Skeletal muscle tissue (tissue), 4 donors: Measurements from ENCODE around the gene NUP205. TPM values are rescaled to one million over a fixed set of nuclear protein-coding genes. Genes with fewer than 3 reads are reported as not detected.
A peak's percentile ranks its signal among the peaks of the same experiment; 100 is the strongest.

Experiments
- H3K27ac ChIP-seq: one replicate; pipeline ENCODE4 v1.7.0; 2013; ENCODE audit warnings: mild to moderate bottlenecking, low read depth, low read length, inconsistent platforms
- H3K27me3 ChIP-seq, 3 donors: one replicate each; pipeline ENCODE4 v1.7.0; 2013; ENCODE audit warnings: low read length in 3 of 3; ENCODE audit not compliant: control insufficient read depth in 3 of 3, insufficient read depth in 3 of 3
- H3K36me3 ChIP-seq, 3 donors: one replicate each; pipeline ENCODE4 v1.7.0; 2013; ENCODE audit warnings: low read length in 3 of 3; ENCODE audit not compliant: control insufficient read depth in 3 of 3, insufficient read depth in 3 of 3
- H3K4me1 ChIP-seq, 3 donors: one replicate each; pipeline ENCODE4 v1.7.0; 2013; ENCODE audit warnings: low read length in 3 of 3, mild to moderate bottlenecking in 3 of 3; ENCODE audit not compliant: control insufficient read depth in 3 of 3, insufficient read depth in 3 of 3
- H3K4me3 ChIP-seq, 3 donors: one replicate each; pipeline ENCODE4 v1.7.0; 2013; ENCODE audit warnings: low read length in 3 of 3
- H3K9ac ChIP-seq, 3 donors: one replicate each; pipeline ENCODE4 v1.7.0; 2013; ENCODE audit warnings: low read length in 3 of 3, mild to moderate bottlenecking in 3 of 3, moderate library complexity in 2 of 3, low read depth in 1 of 3
- H3K9me3 ChIP-seq, 3 donors: one replicate each; pipeline ENCODE4 v1.7.0; 2013; ENCODE audit warnings: low read length in 3 of 3; ENCODE audit not compliant: control insufficient read depth in 3 of 3
- total RNA-seq: library from RNA; depleted of rRNA; stranded (reverse); fragments of >200 nt; gene quantifications from one replicate; pipeline ENCODE4 v1.2.3, GENCODE V29; 2014
- donor health status: Osteomylitis.

Gene NUP205, protein sequence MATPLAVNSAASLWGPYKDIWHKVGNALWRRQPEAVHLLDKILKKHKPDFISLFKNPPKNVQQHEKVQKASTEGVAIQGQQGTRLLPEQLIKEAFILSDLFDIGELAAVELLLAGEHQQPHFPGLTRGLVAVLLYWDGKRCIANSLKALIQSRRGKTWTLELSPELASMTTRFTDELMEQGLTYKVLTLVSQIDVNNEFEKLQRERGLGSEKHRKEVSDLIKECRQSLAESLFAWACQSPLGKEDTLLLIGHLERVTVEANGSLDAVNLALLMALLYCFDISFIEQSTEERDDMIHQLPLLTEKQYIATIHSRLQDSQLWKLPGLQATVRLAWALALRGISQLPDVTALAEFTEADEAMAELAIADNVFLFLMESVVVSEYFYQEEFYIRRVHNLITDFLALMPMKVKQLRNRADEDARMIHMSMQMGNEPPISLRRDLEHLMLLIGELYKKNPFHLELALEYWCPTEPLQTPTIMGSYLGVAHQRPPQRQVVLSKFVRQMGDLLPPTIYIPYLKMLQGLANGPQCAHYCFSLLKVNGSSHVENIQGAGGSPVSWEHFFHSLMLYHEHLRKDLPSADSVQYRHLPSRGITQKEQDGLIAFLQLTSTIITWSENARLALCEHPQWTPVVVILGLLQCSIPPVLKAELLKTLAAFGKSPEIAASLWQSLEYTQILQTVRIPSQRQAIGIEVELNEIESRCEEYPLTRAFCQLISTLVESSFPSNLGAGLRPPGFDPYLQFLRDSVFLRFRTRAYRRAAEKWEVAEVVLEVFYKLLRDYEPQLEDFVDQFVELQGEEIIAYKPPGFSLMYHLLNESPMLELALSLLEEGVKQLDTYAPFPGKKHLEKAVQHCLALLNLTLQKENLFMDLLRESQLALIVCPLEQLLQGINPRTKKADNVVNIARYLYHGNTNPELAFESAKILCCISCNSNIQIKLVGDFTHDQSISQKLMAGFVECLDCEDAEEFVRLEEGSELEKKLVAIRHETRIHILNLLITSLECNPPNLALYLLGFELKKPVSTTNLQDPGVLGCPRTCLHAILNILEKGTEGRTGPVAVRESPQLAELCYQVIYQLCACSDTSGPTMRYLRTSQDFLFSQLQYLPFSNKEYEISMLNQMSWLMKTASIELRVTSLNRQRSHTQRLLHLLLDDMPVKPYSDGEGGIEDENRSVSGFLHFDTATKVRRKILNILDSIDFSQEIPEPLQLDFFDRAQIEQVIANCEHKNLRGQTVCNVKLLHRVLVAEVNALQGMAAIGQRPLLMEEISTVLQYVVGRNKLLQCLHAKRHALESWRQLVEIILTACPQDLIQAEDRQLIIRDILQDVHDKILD (N-terminal part only)
- 39.1 TPM for total RNA-seq

DNA sequence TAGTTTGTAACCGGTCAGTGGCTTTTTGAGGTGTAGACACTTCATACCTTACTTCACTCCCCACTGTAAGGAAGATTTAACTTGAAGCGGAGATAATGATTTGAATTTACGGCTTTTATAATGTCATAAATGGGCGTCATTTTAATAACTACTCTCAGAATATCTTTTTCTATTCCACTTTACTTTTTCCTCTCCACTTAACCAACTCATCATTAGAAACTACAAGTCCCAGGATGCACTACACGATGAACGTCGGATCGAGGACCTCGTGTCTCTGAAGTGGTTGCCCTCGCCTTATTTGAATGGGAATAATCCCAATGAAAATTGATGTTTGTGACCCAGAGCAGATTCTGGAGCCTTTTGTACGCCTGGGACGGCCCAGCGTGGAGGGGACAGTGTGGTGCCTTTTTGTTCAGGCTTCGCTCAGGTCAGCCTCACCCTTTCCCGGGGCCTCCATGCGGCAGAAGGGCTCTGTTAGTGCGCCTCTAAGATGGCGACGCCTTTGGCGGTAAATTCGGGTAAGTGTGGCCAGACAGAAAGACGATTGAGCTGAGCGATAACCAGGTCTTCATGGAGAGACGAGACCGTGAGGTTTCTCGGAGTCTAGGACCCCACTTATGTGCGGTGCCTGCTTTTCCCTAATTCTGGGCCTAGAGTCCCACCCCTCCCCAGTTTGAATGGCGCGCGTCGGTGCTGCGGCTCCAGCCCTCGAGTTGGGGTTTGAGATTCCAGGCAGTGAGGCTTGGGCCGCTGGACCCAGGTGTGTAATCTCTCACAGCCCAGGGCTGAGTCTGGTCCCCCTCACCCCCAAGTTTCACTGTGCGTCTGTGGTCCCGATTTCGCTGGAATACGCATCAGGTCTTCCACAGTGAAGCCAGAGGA, at the start of gene NUP205:
Gene NUP205 (plus strand): TSS at position 463 of the 882 bp plus-strand sequence. CDS start 28 bp downstream, at position 491.
- peaks cover 5 to 19% (median 7%) of the 10 kb centered on the region in 3 donors for H3K4me1 ChIP-seq
- peak within 1 kb of the TSS; percentile 94 to 99 (median 95) for H3K9ac ChIP-seq
- H3K36me3 ChIP-seq = peaks cover 0 to 4% (median 0%) of the 10 kb centered on the region in 3 donors
- peak within 1 kb of the TSS; percentile 93 to 99 (median 97) for H3K4me3 ChIP-seq
- H3K27me3 ChIP-seq = no peaks in the 10 kb centered on the region
- no peaks in the 10 kb centered on the region for H3K9me3 ChIP-seq
- peak within 1 kb of the TSS; percentile 97 for H3K27ac ChIP-seq

DNA sequence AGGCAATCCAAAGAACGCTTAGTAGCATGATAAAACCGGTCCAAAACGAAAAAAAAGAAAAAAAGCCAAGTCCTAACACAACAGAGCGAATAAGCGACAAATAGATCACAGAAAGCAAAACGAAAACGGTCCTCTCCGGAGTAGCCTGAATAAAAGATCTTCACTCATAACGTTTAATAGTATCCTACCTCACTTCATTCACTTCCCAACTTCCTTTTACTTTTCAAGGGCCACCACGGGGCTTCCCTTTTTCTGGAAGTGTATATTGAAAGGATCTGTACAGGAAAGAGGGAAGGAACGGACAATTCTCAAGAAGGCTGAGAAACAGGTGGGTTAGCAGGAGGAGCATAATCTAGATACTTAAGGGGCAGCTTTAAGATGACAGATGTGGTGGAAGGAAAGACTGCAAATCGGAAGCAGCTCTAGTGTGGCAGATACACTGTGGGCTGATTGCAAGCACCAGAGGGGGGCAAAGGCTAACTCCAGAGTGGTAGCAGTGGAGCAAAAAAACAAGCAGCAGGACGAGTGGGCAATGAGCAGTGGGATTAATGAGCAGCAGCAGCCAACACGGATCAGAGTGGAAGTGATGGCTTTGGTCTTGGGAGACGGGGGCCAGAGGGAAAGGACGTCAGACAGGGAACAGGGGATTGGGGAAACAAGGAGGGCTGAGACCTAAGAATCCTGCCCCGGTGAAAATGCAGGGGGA, 48.7 kb upstream of the NUP205 start:
- H3K27me3 ChIP-seq = no peaks in the 10 kb centered on the region
- peak overlapping the region; percentile 89 to 99 (median 97) for H3K4me3 ChIP-seq
- H3K9ac ChIP-seq = peak overlapping the region; percentile 96 to 99 (median 99)
- H3K9me3 ChIP-seq = no peaks in the 10 kb centered on the region
- peak overlapping the region; percentile 95 for H3K27ac ChIP-seq
- H3K4me1 ChIP-seq = peaks cover 11 to 25% (median 14%) of the 10 kb centered on the region in 3 donors
- no peaks in the 10 kb centered on the region for H3K36me3 ChIP-seq

DNA sequence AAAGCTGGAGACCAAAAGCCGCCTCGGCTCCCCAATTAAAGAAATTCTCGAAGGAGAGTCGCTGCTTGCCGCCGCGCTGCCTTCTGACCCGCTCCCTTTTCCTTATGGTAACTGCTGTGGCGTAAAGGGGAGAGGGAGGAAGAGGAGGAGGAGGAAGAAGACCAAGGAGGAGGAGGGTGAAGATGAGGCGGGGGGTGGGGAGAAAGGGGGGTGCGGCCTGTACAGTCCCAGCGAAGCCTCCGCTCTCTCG, 48.2 kb upstream of the NUP205 start:
- Histone ChIP-seq H3K4me1 (peaks cover 11 to 25% (median 14%) of the 10 kb centered on the region in 3 donors), H3K27me3 (no peaks in the 10 kb centered on the region), H3K4me3 (peak overlapping the region; percentile 89 to 99 (median 97)), H3K27ac (peak overlapping the region; percentile 95), H3K9ac (peak overlapping the region; percentile 96 to 99 (median 99)), H3K9me3 (no peaks in the 10 kb centered on the region), H3K36me3 (no peaks in the 10 kb centered on the region)

DNA sequence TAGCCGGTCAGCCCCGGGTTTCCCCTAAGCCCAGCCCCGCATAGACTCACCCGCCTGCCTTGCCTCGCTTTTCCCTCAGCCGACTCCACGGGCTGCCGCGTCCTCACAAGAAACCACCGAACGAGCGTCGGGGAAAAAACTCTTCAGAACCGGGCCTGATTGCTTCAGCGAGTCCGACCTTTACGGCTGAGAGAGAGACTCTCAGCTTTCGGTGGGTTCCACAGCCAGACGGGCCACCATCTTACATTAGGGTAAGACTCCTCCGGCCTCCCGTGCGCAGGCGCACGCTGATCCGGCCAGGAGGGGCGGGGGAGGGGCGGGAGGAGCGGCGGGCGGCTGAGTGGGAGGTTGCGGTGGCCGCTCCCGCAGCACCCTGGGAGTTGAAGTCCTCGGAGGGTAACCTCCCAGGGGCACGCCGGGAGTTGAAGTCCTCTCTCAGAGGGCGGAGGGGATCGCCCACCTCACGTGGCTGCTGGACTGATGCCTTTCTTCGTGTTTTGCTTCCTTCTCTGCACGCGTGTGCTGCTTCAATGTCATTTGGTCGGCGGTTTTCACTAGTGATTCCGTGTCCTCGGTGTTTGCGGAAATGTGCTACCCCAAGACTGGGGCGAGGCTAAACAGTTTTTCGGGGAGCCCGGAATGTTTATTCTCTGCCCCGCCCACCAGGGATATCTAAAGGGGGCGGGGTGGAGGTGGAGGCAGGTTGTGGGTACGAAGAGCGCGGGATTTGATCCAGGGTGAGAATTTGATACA, 47.7 kb upstream of the NUP205 start, which contains the start of gene CNOT4:
Gene CNOT4 (minus strand): TSS at position 264 of the 753 bp plus-strand sequence. CDS start 71,771 bp downstream, outside the sequence.
- H3K27me3 ChIP-seq = no peaks in the 10 kb centered on the region
- peak within 1 kb of the TSS; percentile 95 for H3K27ac ChIP-seq
- peak within 1 kb of the TSS; percentile 96 to 99 (median 99) for H3K9ac ChIP-seq
- H3K36me3 ChIP-seq = no peaks in the 10 kb centered on the region
- H3K4me1 ChIP-seq = peaks cover 11 to 25% (median 14%) of the 10 kb centered on the region in 3 donors
- H3K9me3 ChIP-seq = no peaks in the 10 kb centered on the region
- H3K4me3 ChIP-seq = peak within 1 kb of the TSS; percentile 96 to 99 (median 97)

DNA sequence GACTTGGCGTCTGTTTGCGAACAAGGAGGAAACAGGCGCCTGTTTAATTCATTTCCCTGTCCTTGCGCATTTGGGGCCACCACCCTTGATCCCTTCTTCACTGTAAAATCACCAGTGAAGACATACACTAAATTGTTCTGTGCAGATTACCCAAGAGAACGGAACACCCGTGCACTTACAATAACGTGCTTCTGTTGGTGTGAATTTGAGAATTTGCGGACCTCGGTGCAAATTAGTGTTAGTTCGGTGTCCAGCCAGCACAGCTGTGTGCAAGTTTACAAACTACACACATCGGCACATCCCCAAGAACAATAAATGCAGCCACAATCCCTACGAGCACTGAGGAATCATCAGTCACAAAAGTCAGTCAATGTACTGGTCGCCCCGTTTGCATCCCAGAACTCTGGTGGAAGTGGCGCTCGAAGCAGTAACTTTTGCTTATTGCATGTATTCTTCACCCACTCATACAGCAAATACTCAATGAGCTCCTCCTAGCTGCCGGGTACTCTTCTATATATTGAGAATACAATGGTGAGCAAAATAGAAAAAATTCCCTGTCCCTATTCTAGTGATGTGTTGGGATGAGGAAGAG, 47.0 kb upstream of the NUP205 start:
- Histone ChIP-seq H3K27ac (peak overlapping the region; percentile 43), H3K36me3 (no peaks in the 10 kb centered on the region), H3K4me1 (peaks cover 11 to 25% (median 14%) of the 10 kb centered on the region in 3 donors), H3K27me3 (no peaks in the 10 kb centered on the region), H3K4me3 (peak overlapping the region; percentile 96 to 97 (median 97)), H3K9me3 (no peaks in the 10 kb centered on the region), H3K9ac (peak overlapping the region; percentile 83 to 96 (median 83))

DNA sequence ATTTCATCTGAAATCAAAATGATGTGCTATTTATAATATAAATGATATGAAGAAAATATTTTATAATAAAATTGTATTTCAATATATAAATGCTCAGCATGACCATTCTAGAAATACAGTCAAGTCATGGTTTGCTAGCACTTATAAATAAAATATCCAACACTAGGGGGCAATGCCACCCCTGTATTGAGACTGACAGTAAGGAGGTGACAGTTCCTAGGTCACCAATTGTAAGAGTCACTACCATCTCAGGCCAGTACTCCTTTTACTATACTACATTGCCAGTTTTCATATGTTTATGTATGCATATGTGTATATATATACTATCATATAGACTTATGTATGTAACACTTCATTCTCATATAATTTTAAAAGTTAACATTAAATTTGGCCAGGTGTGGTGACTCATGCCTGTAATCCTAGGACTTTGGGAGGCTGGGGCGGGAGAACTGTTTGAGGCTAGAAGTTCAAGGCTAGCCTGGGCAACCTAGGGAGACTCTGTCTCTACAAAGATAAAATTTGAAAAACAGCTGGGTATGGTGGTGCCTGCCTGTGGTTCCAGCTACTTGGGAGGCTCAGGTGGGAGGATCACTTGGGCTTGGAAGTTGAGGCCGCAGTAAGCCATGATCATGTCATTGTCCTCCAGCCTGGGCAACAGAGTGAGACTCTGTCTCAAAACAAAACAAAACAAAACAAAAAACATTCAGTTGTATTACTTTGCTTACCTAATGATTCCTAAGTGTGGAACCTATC, 45.4 kb upstream of the NUP205 start:
- no peak overlapping the region for H3K4me3 ChIP-seq
- H3K9me3 ChIP-seq = no peaks in the 10 kb centered on the region
- peaks cover 11 to 21% (median 14%) of the 10 kb centered on the region in 3 donors for H3K4me1 ChIP-seq
- no peak overlapping the region for H3K27ac ChIP-seq
- H3K27me3 ChIP-seq = no peaks in the 10 kb centered on the region
- no peak overlapping the region for H3K9ac ChIP-seq
- H3K36me3 ChIP-seq = no peaks in the 10 kb centered on the region

DNA sequence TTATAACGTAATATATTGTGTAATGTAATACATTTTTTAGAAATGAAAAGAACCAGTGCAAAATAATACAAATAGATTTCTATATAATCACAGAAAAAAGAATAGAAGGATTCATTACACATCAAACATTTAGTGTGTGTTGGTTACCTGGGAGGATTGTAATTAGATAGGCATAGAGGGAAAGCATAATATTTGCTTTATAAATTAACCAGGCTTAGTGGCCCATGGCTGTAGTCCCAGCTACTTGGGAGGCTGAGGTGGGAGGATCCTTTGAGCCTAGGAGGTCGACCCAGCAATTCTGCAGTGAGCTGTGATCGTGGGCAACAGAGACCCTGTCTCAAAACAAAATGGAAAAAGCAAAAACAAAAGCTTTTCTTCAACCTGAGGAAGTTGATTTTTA, 42.9 kb upstream of the NUP205 start:
- Histone ChIP-seq H3K9ac (no peak overlapping the region), H3K27ac (no peak overlapping the region), H3K4me3 (no peak overlapping the region), H3K36me3 (no peaks in the 10 kb centered on the region), H3K9me3 (no peaks in the 10 kb centered on the region), H3K4me1 (peaks cover 5 to 9% (median 5%) of the 10 kb centered on the region in 3 donors), H3K27me3 (no peaks in the 10 kb centered on the region)
